Panc1 (cell line): ENCODE measurements around the gene MBD6. TPM values are rescaled to one million over a fixed set of nuclear protein-coding genes. Genes with fewer than 3 reads are reported as not detected.

Experiments
- ATAC-seq: fragments of 200-7000 bp; cut with Tn5 transposase; 2 replicates; pipeline ENCODE4 v1.9.1; 2020; ENCODE audit warnings: mild to moderate bottlenecking, moderate library complexity
- BruUV-seq: library from RNA; stranded (reverse); fragments of 400-500 nt; replicated peaks from 2 replicates; lab custom pipeline; 2021; lab: Mats Ljungman, UMichigan
- CTCF ChIA-PET: fragments of 300-600 bp; sonication (Branson Sonifier 250); formaldehyde crosslinking; loops from one replicate; lab custom pipeline; 2022; ENCODE audit warnings: antibody characterized with exemption; lab: Charles Lee
- POLR2A ChIA-PET: fragments of 300-600 bp; sonication (Branson Sonifier 250); formaldehyde crosslinking; loops from one replicate; lab custom pipeline; 2022; ENCODE audit warnings: antibody characterized with exemption; lab: Charles Lee
- DNase-seq: peaks from one replicate; pipeline ENCODE4 v3.0.0-alpha.2; 2010; ENCODE audit warnings: low read depth, low spot score
- H3K27ac ChIP-seq: 2 replicates; pipeline ENCODE4 v1.5.1; 2011; ENCODE audit warnings: mild to moderate bottlenecking, low read length, inconsistent platforms
- H3K27me3 ChIP-seq: fragments of 200-500 bp; sonication (Bioruptor generic); 2 replicates; pipeline ENCODE4 v1.6.0; 2014; ENCODE audit warnings: low read length, inconsistent platforms; ENCODE audit not compliant: control insufficient read depth, insufficient read depth
- H3K36me3 ChIP-seq: fragments of 200-500 bp; sonication (Bioruptor generic); 2 replicates; pipeline ENCODE4 v1.5.1; 2014; ENCODE audit warnings: inconsistent platforms, mild to moderate bottlenecking, low read length, moderate library complexity; ENCODE audit not compliant: control insufficient read depth, insufficient read depth
- H3K4me1 ChIP-seq: 2 replicates; pipeline ENCODE4 v1.5.1; 2011; ENCODE audit warnings: inconsistent platforms, mild to moderate bottlenecking, low read length, moderate library complexity; ENCODE audit not compliant: control insufficient read depth, insufficient read depth
- H3K4me3 ChIP-seq, 2 experiments: 2 replicates each; pipeline ENCODE4 v1.5.1; 2011 to 2012; ENCODE audit warnings: low read depth in 2 of 2, low read length in 2 of 2, mild to moderate bottlenecking in 2 of 2, inconsistent platforms in 1 of 2, moderate library complexity in 1 of 2
- H3K9me3 ChIP-seq: fragments of 200-500 bp; sonication (Bioruptor generic); 2 replicates; pipeline ENCODE4 v1.5.1; 2014; ENCODE audit warnings: low read depth, mild to moderate bottlenecking, inconsistent platforms, low read length, moderate library complexity; ENCODE audit not compliant: control insufficient read depth, insufficient read depth
- POLR2AphosphoS5 ChIP-seq: IDR thresholded peaks from 2 replicates; pipeline ENCODE4 v1.6.1; 2012; ENCODE audit warnings: mild to moderate bottlenecking, low read depth, low read length, moderate library complexity
- SIN3A ChIP-seq: IDR thresholded peaks from 2 replicates; pipeline ENCODE4 v1.6.1; 2012; ENCODE audit warnings: low read depth, mild to moderate bottlenecking, low read length, moderate library complexity, borderline replicate concordance; ENCODE audit not compliant: insufficient read depth
- TCF7L2 ChIP-seq: IDR thresholded peaks from 2 replicates; pipeline ENCODE4 v1.6.1; 2011; ENCODE audit warnings: mild to moderate bottlenecking, low read depth, low read length, inconsistent platforms
- in situ Hi-C: cut with HindIII; loops from 2 replicates; pipeline ENCODE4 v1.10.0; 2016; ENCODE audit warnings: low sequenced_read_pairs, low pct_unique_long_range_greater_than_20kb
- intact Hi-C: fragments of 100-400 bp; cut with micrococcal nuclease; formaldehyde crosslinking; loops from one replicate; pipeline ENCODE4 v1.10.0; 2022; ENCODE audit not compliant: unreplicated experiment
- total RNA-seq: library from RNA; stranded (reverse); gene quantifications from one replicate; pipeline ENCODE4 v1.2.1, GENCODE V29; 2021; ENCODE audit not compliant: unreplicated experiment
- TF ChIP-seq, protein P1 (sequence below), 2 experiments: IDR thresholded peaks; 2 replicates each; pipeline ENCODE4 v1.6.1; 2011 to 2012; ENCODE audit warnings: low read depth in 2 of 2, control low read depth in 1 of 2, low read length in 1 of 2, mild to moderate bottlenecking in 1 of 2, moderate library complexity in 1 of 2; ENCODE audit not compliant: insufficient read depth in 1 of 2
- TF ChIP-seq, protein P2 (sequence below): fragments of 450-650 bp; IDR thresholded peaks from 2 replicates; pipeline ENCODE4 v1.5.1; 2017; ENCODE audit warnings: mild to moderate bottlenecking

MBD6 gene
- total RNA-seq, 1 experiment from 2014 or later, result 115 TPM

DNA sequence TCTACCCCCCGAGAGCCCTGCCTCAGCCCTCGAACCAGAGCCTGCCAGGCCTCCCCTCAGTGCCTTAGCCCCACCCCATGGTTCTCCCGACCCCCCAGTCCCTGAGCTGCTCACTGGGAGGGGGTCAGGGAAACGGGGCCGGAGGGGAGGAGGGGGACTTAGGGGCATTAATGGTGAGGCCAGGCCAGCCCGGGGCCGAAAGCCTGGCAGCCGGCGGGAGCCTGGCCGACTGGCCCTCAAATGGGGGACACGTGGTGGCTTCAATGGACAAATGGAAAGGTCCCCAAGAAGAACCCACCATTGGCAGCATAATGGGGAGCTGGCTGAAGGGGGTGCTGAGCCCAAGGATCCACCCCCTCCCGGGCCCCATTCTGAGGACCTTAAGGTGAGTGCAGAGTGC, 5.6 kb downstream of the MBD6 start:
- no TSS peak for BruUV-seq
- intact Hi-C loops, result no loop called here

DNA sequence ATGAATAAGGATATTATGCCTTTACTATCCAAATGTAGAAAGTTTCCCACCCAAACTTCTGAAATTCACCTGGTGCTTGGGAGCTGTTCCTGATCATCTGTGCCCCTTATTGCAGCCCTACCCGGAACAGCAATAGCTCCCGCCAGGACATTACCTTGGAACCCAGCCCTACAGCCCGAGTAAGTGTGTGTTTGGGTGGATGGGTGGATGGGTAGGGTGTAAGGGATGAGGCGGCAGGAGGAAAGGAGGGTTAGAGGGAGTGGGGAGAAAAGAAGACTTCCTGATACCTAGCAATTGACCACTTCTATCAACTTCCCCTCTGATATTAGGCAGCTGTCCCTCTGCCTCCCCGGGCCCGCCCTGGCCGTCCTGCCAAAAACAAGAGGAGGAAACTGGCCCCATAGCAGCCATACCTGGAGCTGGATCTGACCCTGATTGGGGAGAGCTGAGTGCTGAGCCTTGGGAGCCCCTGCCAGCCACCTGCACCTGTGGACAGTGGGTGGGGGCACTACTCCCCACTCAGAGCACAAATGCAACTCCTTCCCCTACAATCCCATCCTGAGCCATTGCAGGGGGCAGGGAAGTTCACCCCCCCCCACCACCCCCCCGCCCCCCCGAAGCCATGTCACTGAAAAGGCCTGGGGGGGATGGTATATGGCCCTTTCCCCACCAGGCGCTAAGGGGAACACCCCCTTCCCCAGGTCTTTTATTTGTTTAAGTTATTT, 6.4 kb downstream of the MBD6 start:
- Histone ChIP-seq H3K27me3 (no peaks in the 10 kb centered on the region), H3K9me3 (no peaks in the 10 kb centered on the region), H3K4me1 (peaks cover 15% of the 10 kb centered on the region), H3K4me3 (no peak overlapping the region), H3K27ac (no peak overlapping the region; the same call in 1 of the 2 replicates), H3K36me3 (peaks cover 11% of the 10 kb centered on the region)
- DNase-seq, result no peak
- no peak; the same call in 1 of the 2 replicates for ATAC-seq
- BruUV-seq, result no TSS peak
- TF ChIP-seq, protein P1, sequence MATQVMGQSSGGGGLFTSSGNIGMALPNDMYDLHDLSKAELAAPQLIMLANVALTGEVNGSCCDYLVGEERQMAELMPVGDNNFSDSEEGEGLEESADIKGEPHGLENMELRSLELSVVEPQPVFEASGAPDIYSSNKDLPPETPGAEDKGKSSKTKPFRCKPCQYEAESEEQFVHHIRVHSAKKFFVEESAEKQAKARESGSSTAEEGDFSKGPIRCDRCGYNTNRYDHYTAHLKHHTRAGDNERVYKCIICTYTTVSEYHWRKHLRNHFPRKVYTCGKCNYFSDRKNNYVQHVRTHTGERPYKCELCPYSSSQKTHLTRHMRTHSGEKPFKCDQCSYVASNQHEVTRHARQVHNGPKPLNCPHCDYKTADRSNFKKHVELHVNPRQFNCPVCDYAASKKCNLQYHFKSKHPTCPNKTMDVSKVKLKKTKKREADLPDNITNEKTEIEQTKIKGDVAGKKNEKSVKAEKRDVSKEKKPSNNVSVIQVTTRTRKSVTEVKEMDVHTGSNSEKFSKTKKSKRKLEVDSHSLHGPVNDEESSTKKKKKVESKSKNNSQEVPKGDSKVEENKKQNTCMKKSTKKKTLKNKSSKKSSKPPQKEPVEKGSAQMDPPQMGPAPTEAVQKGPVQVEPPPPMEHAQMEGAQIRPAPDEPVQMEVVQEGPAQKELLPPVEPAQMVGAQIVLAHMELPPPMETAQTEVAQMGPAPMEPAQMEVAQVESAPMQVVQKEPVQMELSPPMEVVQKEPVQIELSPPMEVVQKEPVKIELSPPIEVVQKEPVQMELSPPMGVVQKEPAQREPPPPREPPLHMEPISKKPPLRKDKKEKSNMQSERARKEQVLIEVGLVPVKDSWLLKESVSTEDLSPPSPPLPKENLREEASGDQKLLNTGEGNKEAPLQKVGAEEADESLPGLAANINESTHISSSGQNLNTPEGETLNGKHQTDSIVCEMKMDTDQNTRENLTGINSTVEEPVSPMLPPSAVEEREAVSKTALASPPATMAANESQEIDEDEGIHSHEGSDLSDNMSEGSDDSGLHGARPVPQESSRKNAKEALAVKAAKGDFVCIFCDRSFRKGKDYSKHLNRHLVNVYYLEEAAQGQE (IDR thresholded peaks at IDR 0.05; ENCODE audit: insufficient read depth in 1 of 2, low read depth in 2 of 2, low read length in 1 of 2), result no peak
- TF ChIP-seq TCF7L2 (no peak), POLR2AphosphoS5 (no peak), SIN3A (no peak)
- TF ChIP-seq, protein P2, sequence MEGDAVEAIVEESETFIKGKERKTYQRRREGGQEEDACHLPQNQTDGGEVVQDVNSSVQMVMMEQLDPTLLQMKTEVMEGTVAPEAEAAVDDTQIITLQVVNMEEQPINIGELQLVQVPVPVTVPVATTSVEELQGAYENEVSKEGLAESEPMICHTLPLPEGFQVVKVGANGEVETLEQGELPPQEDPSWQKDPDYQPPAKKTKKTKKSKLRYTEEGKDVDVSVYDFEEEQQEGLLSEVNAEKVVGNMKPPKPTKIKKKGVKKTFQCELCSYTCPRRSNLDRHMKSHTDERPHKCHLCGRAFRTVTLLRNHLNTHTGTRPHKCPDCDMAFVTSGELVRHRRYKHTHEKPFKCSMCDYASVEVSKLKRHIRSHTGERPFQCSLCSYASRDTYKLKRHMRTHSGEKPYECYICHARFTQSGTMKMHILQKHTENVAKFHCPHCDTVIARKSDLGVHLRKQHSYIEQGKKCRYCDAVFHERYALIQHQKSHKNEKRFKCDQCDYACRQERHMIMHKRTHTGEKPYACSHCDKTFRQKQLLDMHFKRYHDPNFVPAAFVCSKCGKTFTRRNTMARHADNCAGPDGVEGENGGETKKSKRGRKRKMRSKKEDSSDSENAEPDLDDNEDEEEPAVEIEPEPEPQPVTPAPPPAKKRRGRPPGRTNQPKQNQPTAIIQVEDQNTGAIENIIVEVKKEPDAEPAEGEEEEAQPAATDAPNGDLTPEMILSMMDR, result no peak
- intact Hi-C loops (no loop called here), in situ Hi-C loops (no loop called here)
- ChIA-PET CTCF (no interaction called here), POLR2A (no interaction called here)

More for the DNA sequence above, 5.6 kb downstream of the MBD6 start:
- TF ChIP-seq, protein P1 (IDR thresholded peaks at IDR 0.05; ENCODE audit: insufficient read depth in 1 of 2, low read depth in 2 of 2, low read length in 1 of 2), result no peak
- TF ChIP-seq SIN3A (no peak), TCF7L2 (no peak), POLR2AphosphoS5 (no peak)
- TF ChIP-seq, protein P2, result no peak
- Histone ChIP-seq H3K4me3 (no peak overlapping the region), H3K27ac (no peak overlapping the region), H3K4me1 (peaks cover 19% of the 10 kb centered on the region), H3K27me3 (no peaks in the 10 kb centered on the region), H3K36me3 (peaks cover 14% of the 10 kb centered on the region), H3K9me3 (no peaks in the 10 kb centered on the region)
- in situ Hi-C loops, result no loop called here
- ChIA-PET CTCF (no interaction called here), POLR2A (no interaction called here)
- no peak for ATAC-seq
- DNase-seq, result no peak
